ENCODE results near the gene EPS15.

EPS15 gene

GRCh38 chr1:51316113-51316845, 202.8 kb downstream of the EPS15 start:
- no peak for DNase-seq (ENCODE audit: low read depth)

GRCh38 chr1:51314974-51315373, 204.1 kb downstream of the EPS15 start:
- DNase-seq (ENCODE audit: low read depth), result no peak

- DNase-seq (ENCODE audit: low read depth), result no peak
Measured at GRCh38 chr1:51313961-51314777, 204.9 kb downstream of the EPS15 start.

- no peak for DNase-seq (ENCODE audit: low read depth)
Measured at GRCh38 chr1:51313268-51313852, 205.7 kb downstream of the EPS15 start.

GRCh38 chr1:51312718-51313117, 206.3 kb downstream of the EPS15 start:
- no peak for DNase-seq (ENCODE audit: low read depth)

GRCh38 chr1:51311826-51312225, 207.2 kb downstream of the EPS15 start:
- DNase-seq (ENCODE audit: low read depth), result no peak

GRCh38 chr1:51310871-51311613, 208.0 kb downstream of the EPS15 start:
- no peak for DNase-seq (ENCODE audit: low read depth)

GRCh38 chr1:51309291-51309690, 209.8 kb downstream of the EPS15 start:
- DNase-seq (ENCODE audit: low read depth), result no peak

GRCh38 chr1:51308636-51309035, 210.4 kb downstream of the EPS15 start:
- no peak for DNase-seq (ENCODE audit: low read depth)

- no peak for DNase-seq (ENCODE audit: low read depth)
Measured at GRCh38 chr1:51306950-51307349, 212.1 kb downstream of the EPS15 start.

- DNase-seq (ENCODE audit: low read depth), result no peak
Measured at GRCh38 chr1:51305371-51305823, 213.7 kb downstream of the EPS15 start.

GRCh38 chr1:51304360-51304759, 214.7 kb downstream of the EPS15 start:
- DNase-seq (ENCODE audit: low read depth), result no peak
